Smooth muscle cell (in vitro differentiated cells): ENCODE results near the gene AMDHD2. TPM values are rescaled to one million over a fixed set of nuclear protein-coding genes. Genes with fewer than 3 reads are reported as not detected.

Source experiments
- DNase-seq: peaks from one replicate; lab custom pipeline; 2025; ENCODE audit not compliant: unreplicated experiment; lab: John Stamatoyannopoulos, UW
- H2AFZ ChIP-seq: fragments of 200-600 bp; sonication (generic); 2 replicates; pipeline ENCODE4 v1.6.0; 2016; ENCODE audit warnings: antibody characterized with exemption, low read depth, mild to moderate bottlenecking
- H3F3A ChIP-seq: fragments of 200-600 bp; sonication (generic); 2 replicates; pipeline ENCODE4 v1.6.0; 2017; ENCODE audit warnings: antibody characterized with exemption, low read depth
- H3K27ac ChIP-seq: fragments of 200-600 bp; sonication (generic); 2 replicates; pipeline ENCODE4 v1.5.1; 2016; ENCODE audit warnings: low read depth, mild to moderate bottlenecking
- H3K27me3 ChIP-seq: fragments of 200-600 bp; sonication (generic); 2 replicates; pipeline ENCODE4 v1.6.1; 2016; ENCODE audit warnings: low read depth, mild to moderate bottlenecking
- H3K36me3 ChIP-seq: fragments of 200-600 bp; sonication (generic); 2 replicates; pipeline ENCODE4 v1.5.1; 2016; ENCODE audit warnings: low read depth
- H3K4me1 ChIP-seq: fragments of 200-600 bp; sonication (generic); 2 replicates; pipeline ENCODE4 v1.5.1; 2016; ENCODE audit warnings: low read depth
- H3K4me2 ChIP-seq: fragments of 200-600 bp; sonication (generic); 2 replicates; pipeline ENCODE4 v1.6.0; 2016; ENCODE audit warnings: mild to moderate bottlenecking
- H3K4me3 ChIP-seq: fragments of 200-600 bp; sonication (generic); 2 replicates; pipeline ENCODE4 v1.5.1; 2016; ENCODE audit warnings: mild to moderate bottlenecking
- H3K79me2 ChIP-seq: fragments of 200-600 bp; sonication (generic); 2 replicates; pipeline ENCODE4 v1.6.0; 2016; ENCODE audit warnings: low read depth, mild to moderate bottlenecking
- H3K9ac ChIP-seq: fragments of 200-600 bp; sonication (generic); 2 replicates; pipeline ENCODE4 v1.6.0; 2016; ENCODE audit warnings: low read depth
- H3K9me3 ChIP-seq: fragments of 200-600 bp; sonication (generic); replicated peaks from 2 replicates; pipeline ENCODE4 v1.5.1; 2016; ENCODE audit warnings: low read depth
- H4K20me1 ChIP-seq: fragments of 200-600 bp; sonication (generic); 2 replicates; pipeline ENCODE4 v1.6.0; 2016; ENCODE audit warnings: low read depth
- WGBS: methylation state at CpG from one replicate; pipeline ENCODE4 v1.1.7; 2016; ENCODE audit warnings: low lambda C conversion rate; 5-methylcytosine and 5-hydroxymethylcytosine counted together
- polyA plus RNA-seq: library from polyadenylated mRNA; unstranded; fragments of >200 nt; fragmentation: Nextera tagmentation; extraction: Ambion mirVana; gene quantifications from 2 replicates; pipeline ENCODE4 v1.2.1, GENCODE V29; 2016
- total RNA-seq: library from RNA; depleted of rRNA; stranded (reverse); fragments of >200 nt; gene quantifications from 2 replicates; pipeline ENCODE4 v1.2.3, GENCODE V29; 2014
- TF ChIP-seq, protein P1 (sequence below): fragments of 200-600 bp; sonication (generic); IDR thresholded peaks from 2 replicates; pipeline ENCODE4 v1.5.1; 2017; ENCODE audit warnings: borderline replicate concordance, mild to moderate bottlenecking, antibody characterized with exemption; ENCODE audit not compliant: insufficient read depth, poor library complexity, severe bottlenecking

The AMDHD2 gene
- total and polyA plus RNA-seq, 2 experiments from 2014 or later, result 12.0 to 14.2 TPM

DNA sequence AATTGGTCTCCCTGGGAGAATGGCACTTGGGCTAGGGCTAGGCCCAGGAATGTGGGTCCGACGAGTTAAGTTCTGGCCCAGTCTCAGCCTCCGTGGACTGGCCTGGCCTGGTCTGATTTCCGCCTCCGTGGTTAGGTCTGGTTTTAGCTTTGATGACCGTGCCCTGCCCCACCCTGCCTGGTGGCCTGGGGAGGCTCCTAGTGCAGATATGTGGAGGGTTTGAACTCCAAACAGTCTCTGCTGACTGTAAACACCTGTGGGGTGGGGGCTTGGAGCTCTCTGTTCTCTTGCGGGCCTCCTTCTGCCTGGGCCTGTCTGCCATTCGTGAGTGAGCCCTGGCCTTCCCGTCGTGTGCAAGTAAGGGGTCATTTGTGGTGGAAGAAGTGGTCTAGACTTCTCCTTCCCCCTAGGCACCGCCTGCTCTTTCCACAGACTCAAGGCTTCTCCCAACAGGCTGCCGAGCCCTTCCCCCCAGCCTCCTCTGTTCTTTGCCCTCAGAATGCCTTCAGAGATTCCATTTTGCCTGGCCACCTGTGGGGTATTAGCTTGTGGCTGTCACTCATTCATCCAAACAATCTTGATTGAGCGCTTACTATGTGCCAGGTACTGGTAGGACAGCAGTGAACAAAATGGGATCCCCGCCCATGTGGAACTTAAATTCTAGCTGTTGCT lies 4.9 kb upstream of the AMDHD2 start:
- WGBS, result 51% methylated on average over 14 of the region's 14 CpGs
- peaks cover 60% of the 10 kb centered on the region for H3K79me2 ChIP-seq
- H3K27ac ChIP-seq, result peak overlapping the region; percentile 100
- H3K4me3 ChIP-seq, result peak overlapping the region; percentile 100
- TF ChIP-seq, protein P1, sequence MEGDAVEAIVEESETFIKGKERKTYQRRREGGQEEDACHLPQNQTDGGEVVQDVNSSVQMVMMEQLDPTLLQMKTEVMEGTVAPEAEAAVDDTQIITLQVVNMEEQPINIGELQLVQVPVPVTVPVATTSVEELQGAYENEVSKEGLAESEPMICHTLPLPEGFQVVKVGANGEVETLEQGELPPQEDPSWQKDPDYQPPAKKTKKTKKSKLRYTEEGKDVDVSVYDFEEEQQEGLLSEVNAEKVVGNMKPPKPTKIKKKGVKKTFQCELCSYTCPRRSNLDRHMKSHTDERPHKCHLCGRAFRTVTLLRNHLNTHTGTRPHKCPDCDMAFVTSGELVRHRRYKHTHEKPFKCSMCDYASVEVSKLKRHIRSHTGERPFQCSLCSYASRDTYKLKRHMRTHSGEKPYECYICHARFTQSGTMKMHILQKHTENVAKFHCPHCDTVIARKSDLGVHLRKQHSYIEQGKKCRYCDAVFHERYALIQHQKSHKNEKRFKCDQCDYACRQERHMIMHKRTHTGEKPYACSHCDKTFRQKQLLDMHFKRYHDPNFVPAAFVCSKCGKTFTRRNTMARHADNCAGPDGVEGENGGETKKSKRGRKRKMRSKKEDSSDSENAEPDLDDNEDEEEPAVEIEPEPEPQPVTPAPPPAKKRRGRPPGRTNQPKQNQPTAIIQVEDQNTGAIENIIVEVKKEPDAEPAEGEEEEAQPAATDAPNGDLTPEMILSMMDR, result no peak
- peak overlapping the region; percentile 100 for H3K9ac ChIP-seq
- H3K9me3 ChIP-seq, result no peaks in the 10 kb centered on the region
- H3K27me3 ChIP-seq, result no peaks in the 10 kb centered on the region
- H4K20me1 ChIP-seq, result peaks cover 56% of the 10 kb centered on the region
- peaks cover 3% of the 10 kb centered on the region for H3F3A ChIP-seq
- H3K36me3 ChIP-seq, result no peaks in the 10 kb centered on the region
- peaks cover 29% of the 10 kb centered on the region for H3K4me1 ChIP-seq
- no peak for DNase-seq
- no peak overlapping the region for H2AFZ ChIP-seq
- peak overlapping the region; percentile 98 for H3K4me2 ChIP-seq

DNA sequence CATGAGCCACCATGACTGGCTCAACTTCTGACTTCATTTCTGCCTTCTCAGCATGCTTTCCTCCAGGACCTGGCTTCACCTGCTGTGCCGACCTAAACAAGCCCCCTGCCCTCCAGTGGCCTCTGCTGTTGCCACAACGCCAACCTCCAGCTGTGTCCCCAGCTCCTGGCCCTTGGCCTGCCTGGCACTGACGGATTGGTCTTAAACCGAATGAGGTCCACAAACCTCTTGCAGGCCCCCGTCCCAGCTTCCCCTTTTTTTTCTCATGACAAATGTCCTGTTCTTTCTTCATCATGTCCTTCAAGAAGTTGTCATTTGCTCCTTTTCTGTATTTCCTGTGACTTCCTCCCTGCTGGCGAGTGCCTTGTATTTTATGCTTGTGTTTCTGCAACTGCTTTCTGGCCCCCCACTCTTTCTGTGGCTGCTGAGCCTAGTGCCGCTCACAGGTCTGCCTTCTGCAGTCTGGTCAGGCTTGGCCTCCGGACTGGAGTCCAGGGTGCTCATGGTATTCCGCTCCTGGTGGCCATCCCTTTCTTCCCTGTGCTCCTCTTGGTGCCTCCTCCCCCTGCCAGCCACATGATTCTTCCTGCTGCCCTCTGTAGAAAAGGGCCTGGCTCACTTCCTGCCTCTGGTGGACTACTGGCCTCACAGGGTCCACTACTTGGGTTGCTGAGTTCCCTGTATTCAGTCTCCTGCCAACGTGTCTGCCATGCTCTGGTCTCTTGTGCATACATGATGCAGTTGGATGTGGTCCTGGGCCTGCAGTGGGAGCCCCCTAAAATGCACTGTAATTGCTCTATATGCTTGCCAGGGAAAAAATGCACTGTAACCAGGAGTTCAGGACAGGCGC lies 3.6 kb upstream of the AMDHD2 start:
- Histone ChIP-seq H3F3A (peaks cover 3% of the 10 kb centered on the region), H3K36me3 (no peaks in the 10 kb centered on the region), H3K4me2 (peak overlapping the region; percentile 98), H3K27ac (peak overlapping the region; percentile 100), H3K9ac (no peak overlapping the region), H3K9me3 (no peaks in the 10 kb centered on the region), H3K79me2 (peaks cover 67% of the 10 kb centered on the region), H3K4me1 (peaks cover 31% of the 10 kb centered on the region), H3K4me3 (no peak overlapping the region), H2AFZ (no peak overlapping the region), H4K20me1 (peaks cover 56% of the 10 kb centered on the region), H3K27me3 (no peaks in the 10 kb centered on the region)
- TF ChIP-seq, protein P1, result no peak
- 93% methylated on average over 11 of the region's 11 CpGs for WGBS
- DNase-seq, result no peak

DNA sequence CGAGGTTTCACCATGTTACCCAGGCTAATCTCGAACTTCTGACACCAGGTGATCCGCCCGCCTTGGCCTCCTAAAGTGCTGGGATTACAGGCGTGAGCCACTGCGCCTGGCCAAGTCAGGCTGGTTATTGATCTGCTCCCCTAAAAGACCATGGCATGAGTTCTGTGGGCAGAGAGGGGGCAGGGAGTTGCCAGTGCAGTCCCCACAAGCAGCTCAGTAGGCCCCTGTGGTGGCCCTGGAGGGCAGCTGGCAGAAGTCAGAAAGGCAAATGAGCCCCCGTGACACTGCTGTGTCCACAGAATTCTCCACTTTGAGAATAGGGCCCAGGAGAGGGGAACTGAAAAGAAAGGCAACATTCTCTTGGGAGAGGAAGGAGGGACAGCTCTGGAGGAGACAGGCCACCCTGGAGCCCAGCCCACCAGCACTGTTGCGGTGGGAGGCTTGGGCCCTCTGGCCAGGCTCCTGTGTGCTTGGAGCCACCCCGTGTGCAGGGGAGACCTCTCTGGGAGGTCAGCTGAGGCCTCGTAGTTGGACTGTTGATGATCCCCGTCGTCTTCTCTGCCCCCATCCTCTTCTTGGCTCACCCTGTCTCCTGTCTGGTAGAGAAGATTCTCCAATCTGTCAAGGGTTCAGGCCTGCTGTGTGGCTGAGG lies 2.1 kb upstream of the AMDHD2 start:
- Histone ChIP-seq H3K27ac (peak overlapping the region; percentile 47), H3K36me3 (no peaks in the 10 kb centered on the region), H3K27me3 (no peaks in the 10 kb centered on the region), H3K9me3 (no peaks in the 10 kb centered on the region), H3K9ac (no peak overlapping the region), H3K79me2 (peaks cover 67% of the 10 kb centered on the region), H4K20me1 (peaks cover 56% of the 10 kb centered on the region), H3F3A (peaks cover 2% of the 10 kb centered on the region), H2AFZ (no peak overlapping the region), H3K4me3 (no peak overlapping the region), H3K4me2 (no peak overlapping the region), H3K4me1 (peaks cover 23% of the 10 kb centered on the region)
- 89% methylated on average over 12 of the region's 12 CpGs for WGBS
- TF ChIP-seq, protein P1, result no peak
- no peak for DNase-seq
